HUES6 (cell line): ENCODE data around the gene OR2H1.

Experiments
- H3K27ac ChIP-seq: 2 replicates; pipeline ENCODE4 v1.7.0; 2013; ENCODE audit warnings: low read depth, mild to moderate bottlenecking, low read length, inconsistent platforms
- H3K27me3 ChIP-seq: 2 replicates; pipeline ENCODE4 v1.6.1; 2013; ENCODE audit warnings: low read length; ENCODE audit not compliant: control insufficient read depth, insufficient read depth
- H3K36me3 ChIP-seq: 2 replicates; pipeline ENCODE4 v1.6.1; 2013; ENCODE audit warnings: low read length; ENCODE audit not compliant: control insufficient read depth, insufficient read depth
- H3K4me1 ChIP-seq: 2 replicates; pipeline ENCODE4 v1.6.1; 2013; ENCODE audit warnings: low read length; ENCODE audit not compliant: control insufficient read depth, insufficient read depth
- H3K4me3 ChIP-seq: 2 replicates; pipeline ENCODE4 v1.5.1; 2013; ENCODE audit warnings: low read depth, low read length
- H3K9ac ChIP-seq: one replicate; pipeline ENCODE4 v1.6.1; 2013; ENCODE audit warnings: mild to moderate bottlenecking, low read length
- H3K9me3 ChIP-seq: 2 replicates; pipeline ENCODE4 v1.6.1; 2013; ENCODE audit warnings: low read depth, low read length; ENCODE audit not compliant: control insufficient read depth, insufficient read depth

Gene OR2H1

DNA sequence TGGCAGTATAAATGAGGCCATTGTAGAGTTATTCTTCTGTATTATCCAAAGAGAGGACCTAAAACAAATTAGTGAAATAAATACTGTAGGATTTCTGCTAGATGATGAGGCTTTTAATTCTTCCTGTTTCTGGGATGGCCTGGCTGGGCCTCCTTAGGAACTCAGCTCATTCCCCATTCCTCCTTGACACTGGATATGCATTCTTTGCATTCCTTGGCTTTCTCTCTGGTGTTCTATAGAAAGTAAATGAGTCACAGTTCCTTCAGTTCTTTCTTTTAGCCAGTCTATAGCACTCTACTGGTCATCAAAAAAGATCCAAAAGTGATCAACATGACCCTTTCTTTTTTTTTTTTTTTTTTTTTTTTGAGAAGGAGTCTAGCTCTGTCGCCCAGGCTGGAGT lies 9.3 kb upstream of the OR2H1 start:
- no peaks in the 10 kb centered on the region for H3K27me3 ChIP-seq
- peaks cover 7% of the 10 kb centered on the region for H3K4me1 ChIP-seq
- H3K4me3 ChIP-seq = no peak overlapping the region
- H3K27ac ChIP-seq = peak overlapping the region; percentile 71; the same call in 1 of the 2 replicates
- no peak overlapping the region for H3K9ac ChIP-seq
- 0 out of 2 replicates have a peak, but pooled peaks cover 8% of the 10 kb centered on the region for H3K9me3 ChIP-seq
- H3K36me3 ChIP-seq = no peaks in the 10 kb centered on the region

DNA sequence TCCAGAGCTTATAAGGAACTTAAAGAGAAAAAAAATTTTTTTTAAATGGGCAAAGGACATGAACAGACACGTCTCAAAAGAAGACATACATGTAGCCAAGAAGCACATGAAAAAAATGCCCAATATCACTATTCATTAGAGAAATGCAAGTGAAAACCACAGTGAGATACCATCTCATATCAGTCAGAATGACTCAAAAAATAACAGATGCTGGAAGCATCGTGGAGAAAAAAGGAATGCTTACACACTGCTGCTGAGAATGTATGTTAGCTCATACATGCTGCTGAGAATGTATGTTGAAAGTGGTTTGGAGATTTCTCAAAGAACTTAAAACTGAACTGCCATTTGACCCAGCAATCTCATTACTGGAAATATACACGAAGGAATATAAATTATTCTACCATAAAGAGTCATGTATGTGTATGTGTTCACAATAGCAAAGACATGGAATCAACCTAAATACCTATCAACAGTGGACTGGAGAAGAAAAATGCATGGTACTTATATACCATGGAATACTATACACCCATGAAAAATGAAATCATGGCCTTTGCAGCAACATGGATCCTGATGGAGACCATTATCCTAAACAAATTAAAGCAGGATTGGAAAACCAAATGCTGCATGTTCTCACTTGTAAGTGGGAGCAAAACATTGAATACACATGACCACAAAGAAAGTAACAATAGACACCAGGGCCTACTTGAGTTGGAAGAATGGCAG lies 5.3 kb upstream of the OR2H1 start:
- Histone ChIP-seq H3K36me3 (no peaks in the 10 kb centered on the region), H3K27me3 (no peaks in the 10 kb centered on the region), H3K4me3 (no peak overlapping the region), H3K27ac (no peak overlapping the region), H3K9me3 (no peaks in the 10 kb centered on the region), H3K9ac (no peak overlapping the region), H3K4me1 (peaks cover 7% of the 10 kb centered on the region)

DNA sequence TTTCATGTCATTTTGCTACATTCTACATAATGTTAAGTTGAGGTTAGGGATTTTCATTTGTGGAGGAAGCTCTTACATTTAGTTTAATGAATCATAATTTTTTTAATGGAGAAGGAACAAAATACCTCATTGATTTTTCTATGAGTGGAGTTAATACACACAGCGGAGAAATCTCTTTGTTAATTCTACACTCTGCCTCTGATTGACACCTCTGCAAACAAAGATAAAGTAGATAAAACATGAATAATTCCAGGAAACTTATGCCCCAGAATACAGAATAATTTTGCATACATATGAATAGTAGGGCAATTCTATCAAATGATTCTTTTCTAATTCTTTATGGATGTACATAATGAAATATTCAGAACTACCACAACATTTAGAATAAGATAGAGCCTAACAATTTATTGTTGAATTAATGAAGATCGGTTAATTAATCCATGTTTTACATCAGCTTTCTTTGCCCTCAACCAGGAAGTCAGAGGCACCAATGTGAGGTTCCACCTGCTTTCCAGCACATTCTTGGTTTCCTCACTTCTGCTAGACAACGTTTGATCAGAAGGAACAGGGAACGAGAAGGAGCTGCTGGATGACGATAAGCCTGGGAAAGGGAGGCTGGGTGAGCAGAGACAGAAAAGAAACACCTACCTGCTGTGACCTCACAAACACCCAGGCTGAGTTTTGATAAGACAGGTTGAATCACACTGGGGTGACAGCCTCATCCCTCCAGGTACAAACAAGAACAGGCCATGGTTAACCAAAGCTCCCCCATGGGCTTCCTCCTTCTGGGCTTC lies 4.3 kb downstream of the OR2H1 start:
- H3K9ac ChIP-seq = no peak overlapping the region
- no peak overlapping the region for H3K27ac ChIP-seq
- no peaks in the 10 kb centered on the region for H3K36me3 ChIP-seq
- H3K4me1 ChIP-seq = no peaks in the 10 kb centered on the region
- no peak overlapping the region for H3K4me3 ChIP-seq
- no peaks in the 10 kb centered on the region for H3K27me3 ChIP-seq
- H3K9me3 ChIP-seq = no peaks in the 10 kb centered on the region

DNA sequence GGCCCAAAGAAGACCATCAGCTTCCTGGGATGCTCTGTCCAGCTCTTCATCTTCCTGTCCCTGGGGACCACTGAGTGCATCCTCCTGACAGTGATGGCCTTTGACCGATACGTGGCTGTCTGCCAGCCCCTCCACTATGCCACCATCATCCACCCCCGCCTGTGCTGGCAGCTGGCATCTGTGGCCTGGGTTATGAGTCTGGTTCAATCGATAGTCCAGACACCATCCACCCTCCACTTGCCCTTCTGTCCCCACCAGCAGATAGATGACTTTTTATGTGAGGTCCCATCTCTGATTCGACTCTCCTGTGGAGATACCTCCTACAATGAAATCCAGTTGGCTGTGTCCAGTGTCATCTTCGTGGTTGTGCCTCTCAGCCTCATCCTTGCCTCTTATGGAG lies 5.1 kb downstream of the OR2H1 start:
- Histone ChIP-seq H3K4me1 (no peaks in the 10 kb centered on the region), H3K9ac (no peak overlapping the region), H3K4me3 (no peak overlapping the region), H3K27ac (no peak overlapping the region), H3K9me3 (no peaks in the 10 kb centered on the region), H3K27me3 (no peaks in the 10 kb centered on the region), H3K36me3 (no peaks in the 10 kb centered on the region)

DNA sequence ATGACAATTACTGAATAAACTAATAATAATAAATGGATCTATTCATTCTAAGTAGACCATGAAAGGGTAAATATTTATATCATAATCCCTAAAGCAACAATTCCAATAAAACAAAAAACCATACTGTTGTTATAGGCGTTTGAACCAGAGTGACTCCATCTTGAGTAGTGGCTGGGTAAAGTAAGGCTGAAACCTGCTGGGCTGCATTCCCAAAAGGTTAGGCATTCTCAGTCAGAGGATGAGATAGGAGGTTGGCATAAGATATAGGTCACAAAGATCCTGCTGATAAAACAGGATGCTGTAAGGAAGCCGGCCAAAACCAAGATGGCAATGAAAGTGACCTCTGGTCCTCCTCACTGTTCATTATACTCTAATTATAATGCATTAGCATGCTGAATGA lies 8.3 kb downstream of the OR2H1 start:
- H3K4me1 ChIP-seq = no peaks in the 10 kb centered on the region
- no peaks in the 10 kb centered on the region for H3K27me3 ChIP-seq
- H3K9ac ChIP-seq = no peak overlapping the region
- H3K36me3 ChIP-seq = no peaks in the 10 kb centered on the region
- H3K4me3 ChIP-seq = no peak overlapping the region
- H3K9me3 ChIP-seq = no peaks in the 10 kb centered on the region
- no peak overlapping the region for H3K27ac ChIP-seq

DNA sequence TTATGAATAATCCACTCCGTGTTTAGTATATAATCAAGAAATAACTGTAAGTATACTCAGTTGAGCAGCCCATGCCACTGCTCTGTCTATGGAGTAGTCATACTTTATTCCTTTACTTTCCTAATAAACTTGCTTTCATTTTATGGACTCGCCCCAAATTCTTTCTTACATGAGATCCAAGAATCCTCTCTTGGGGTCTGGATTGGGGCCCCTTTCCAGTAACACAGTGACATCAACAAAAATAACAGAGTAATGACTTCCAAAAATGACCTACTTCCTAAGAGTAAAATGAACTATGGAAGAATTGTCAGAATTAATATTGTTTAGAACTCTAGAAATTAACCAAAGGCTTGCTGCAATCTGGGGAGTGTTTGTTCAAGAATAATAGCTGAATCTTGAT lies 8.8 kb downstream of the OR2H1 start:
- Histone ChIP-seq H3K9ac (no peak overlapping the region), H3K27ac (no peak overlapping the region), H3K9me3 (no peaks in the 10 kb centered on the region), H3K4me1 (no peaks in the 10 kb centered on the region), H3K27me3 (no peaks in the 10 kb centered on the region), H3K36me3 (no peaks in the 10 kb centered on the region), H3K4me3 (no peak overlapping the region)

DNA sequence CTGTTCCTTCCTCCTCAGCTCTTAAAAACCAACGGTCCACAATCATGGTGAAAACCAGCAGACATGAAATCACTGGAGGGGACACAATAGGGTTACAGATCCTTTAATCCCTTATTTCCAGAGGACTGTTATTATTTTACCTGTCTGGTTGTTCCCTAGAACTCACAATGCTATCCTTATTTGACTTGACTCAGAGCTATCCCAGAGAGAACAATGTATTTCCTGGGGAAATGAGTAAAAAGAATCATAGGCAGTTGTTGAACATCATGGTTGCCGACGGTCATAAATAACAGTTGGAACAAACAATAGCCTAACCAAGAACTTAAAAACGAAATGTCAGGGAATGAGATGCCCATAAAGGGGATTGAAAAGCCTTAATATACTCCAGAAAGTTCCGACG lies 9.3 kb downstream of the OR2H1 start:
- Histone ChIP-seq H3K27ac (no peak overlapping the region), H3K9me3 (no peaks in the 10 kb centered on the region), H3K4me3 (no peak overlapping the region), H3K9ac (no peak overlapping the region), H3K27me3 (no peaks in the 10 kb centered on the region), H3K4me1 (no peaks in the 10 kb centered on the region), H3K36me3 (no peaks in the 10 kb centered on the region)

DNA sequence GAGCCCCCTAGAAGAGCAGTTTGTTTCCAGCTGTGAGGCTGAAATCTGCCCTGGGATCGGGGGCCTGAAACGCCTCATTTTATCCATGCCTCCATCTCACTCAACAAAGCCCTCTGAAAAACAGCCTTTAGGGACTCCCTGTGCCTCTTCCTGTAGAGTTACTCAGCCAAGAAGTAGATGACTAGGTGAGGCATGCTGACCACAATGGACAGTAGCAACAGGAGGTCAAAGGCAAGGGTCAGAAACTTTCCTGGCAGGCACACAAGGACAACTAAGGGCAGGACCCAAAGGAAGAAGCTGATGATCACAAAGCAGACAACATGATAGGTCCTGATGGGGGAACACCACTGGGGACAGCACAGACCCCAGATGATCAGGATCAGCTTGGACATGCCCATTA lies 18.0 kb downstream of the OR2H1 start:
- no peaks in the 10 kb centered on the region for H3K4me1 ChIP-seq
- H3K9me3 ChIP-seq = no peaks in the 10 kb centered on the region
- no peak overlapping the region for H3K9ac ChIP-seq
- no peaks in the 10 kb centered on the region for H3K36me3 ChIP-seq
- H3K27me3 ChIP-seq = no peaks in the 10 kb centered on the region
- H3K27ac ChIP-seq = no peak overlapping the region
- H3K4me3 ChIP-seq = no peak overlapping the region

DNA sequence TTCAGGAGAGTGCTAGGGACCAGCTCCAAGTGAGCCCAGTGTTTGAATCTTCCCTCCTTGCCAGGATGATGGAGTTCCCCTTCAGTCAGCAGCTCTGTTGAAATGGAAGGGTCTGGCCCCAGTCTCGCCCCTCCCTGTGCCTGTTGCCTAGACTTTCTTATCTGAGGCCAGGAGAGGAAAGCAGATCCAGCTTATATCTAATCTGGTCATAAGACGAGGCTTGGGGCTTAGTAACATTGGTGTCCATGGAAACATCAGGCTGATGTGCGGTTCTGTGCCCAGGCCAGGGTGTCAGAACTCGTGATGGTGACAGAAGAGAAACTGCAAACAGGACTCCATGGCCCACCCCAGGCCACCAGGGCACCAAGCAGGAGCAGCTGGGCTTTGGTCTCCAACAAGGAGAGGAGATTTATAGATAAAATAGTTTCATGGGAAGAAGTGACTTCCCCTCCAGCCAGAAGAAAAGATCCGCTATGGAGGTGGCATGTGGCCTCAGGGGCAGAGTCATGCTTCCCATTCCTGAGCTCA lies 21.0 kb downstream of the OR2H1 start:
- H3K27me3 ChIP-seq = no peaks in the 10 kb centered on the region
- H3K9me3 ChIP-seq = no peaks in the 10 kb centered on the region
- H3K4me3 ChIP-seq = no peak overlapping the region
- no peak overlapping the region for H3K9ac ChIP-seq
- H3K4me1 ChIP-seq = no peaks in the 10 kb centered on the region
- H3K36me3 ChIP-seq = no peaks in the 10 kb centered on the region
- H3K27ac ChIP-seq = no peak overlapping the region

DNA sequence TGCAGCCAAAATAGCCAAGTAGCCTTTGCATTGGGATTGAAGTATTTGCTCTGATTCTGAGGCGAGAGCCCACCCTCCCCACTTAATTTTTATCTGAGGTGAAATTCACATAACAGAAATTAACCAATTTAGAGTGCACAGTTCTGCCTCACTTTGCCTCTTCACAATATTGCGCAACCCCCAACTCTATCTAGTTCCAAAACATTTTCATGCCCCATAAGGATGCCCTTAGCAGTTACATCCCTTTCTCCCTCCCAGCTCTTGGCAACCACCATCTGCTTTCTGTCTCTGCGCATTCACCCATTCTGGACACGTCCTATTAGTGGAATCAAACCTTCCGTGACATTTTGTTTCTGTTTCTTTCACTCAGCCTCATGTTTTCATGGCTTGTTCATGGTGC lies 21.8 kb downstream of the OR2H1 start:
- Histone ChIP-seq H3K9ac (no peak overlapping the region), H3K27ac (no peak overlapping the region), H3K36me3 (no peaks in the 10 kb centered on the region), H3K9me3 (no peaks in the 10 kb centered on the region), H3K4me1 (no peaks in the 10 kb centered on the region), H3K27me3 (no peaks in the 10 kb centered on the region), H3K4me3 (no peak overlapping the region)

DNA sequence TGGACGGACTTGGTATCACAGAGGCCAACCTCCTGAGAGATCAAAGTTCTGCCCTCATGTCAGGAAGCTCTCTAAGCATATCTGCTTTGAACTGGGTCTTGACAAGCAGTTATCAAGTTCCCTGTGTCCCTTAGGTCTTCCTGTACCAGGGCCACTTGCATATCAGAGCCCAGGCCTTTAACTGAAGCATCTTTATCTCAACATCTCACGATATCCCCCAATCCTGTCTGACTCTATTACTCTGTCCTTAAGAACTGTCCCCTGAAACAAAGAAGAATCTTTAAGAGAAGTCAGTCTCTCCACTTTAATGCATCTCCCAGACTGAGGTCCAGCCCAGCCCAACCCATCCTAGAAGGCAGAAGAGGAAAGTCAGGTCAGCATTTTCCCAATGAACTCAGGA lies 22.6 kb downstream of the OR2H1 start:
- Histone ChIP-seq H3K9ac (no peak overlapping the region), H3K9me3 (no peaks in the 10 kb centered on the region), H3K36me3 (no peaks in the 10 kb centered on the region)

More for the DNA sequence above, 22.6 kb downstream of the OR2H1 start:
- Histone ChIP-seq H3K27me3 (no peaks in the 10 kb centered on the region), H3K4me1 (no peaks in the 10 kb centered on the region), H3K27ac (no peak overlapping the region), H3K4me3 (no peak overlapping the region)
